C4-2B (cell line): ENCODE measurements around the gene LYZL6.

ENCODE experiments used
- H3K27ac ChIP-seq: fragments of 450-650 bp; 2 replicates; pipeline ENCODE4 v1.5.1; 2017
- CTCF ChIP-seq: fragments of 450-650 bp; conservative IDR thresholded peaks from 2 replicates; pipeline ENCODE4 v1.5.1; 2017; ENCODE audit warnings: mild to moderate bottlenecking
- ZFX ChIP-seq: fragments of 450-650 bp; IDR thresholded peaks from 2 replicates; pipeline ENCODE4 v1.6.1; 2017

The LYZL6 gene

GRCh38 chr17:35930211-35931065 is 13.1 kb downstream of the LYZL6 start, which contains the start of gene RDM1:
TSS of gene RDM1 (minus strand) at chr17:35930773. CDS start at chr17:35930727, 46 bp downstream.
- TF ChIP-seq CTCF (no peak), ZFX (no peak)
- peak within 1 kb of the TSS; percentile 75 for H3K27ac ChIP-seq

GRCh38 chr17:35927714-35928113 is 15.8 kb downstream of the LYZL6 start:
- no peak overlapping the region for H3K27ac ChIP-seq
- TF ChIP-seq ZFX (no peak), CTCF (no peak)

- TF ChIP-seq CTCF (no peak), ZFX (no peak)
- H3K27ac ChIP-seq, result no peak overlapping the region
Observed at GRCh38 chr17:35923609-35924114, 19.9 kb downstream of the LYZL6 start.

GRCh38 chr17:35920229-35920628 is 23.3 kb downstream of the LYZL6 start:
- TF ChIP-seq ZFX (no peak), CTCF (no peak)
- H3K27ac ChIP-seq, result no peak overlapping the region

- TF ChIP-seq CTCF (no peak), ZFX (no peak)
- no peak overlapping the region for H3K27ac ChIP-seq
Observed at GRCh38 chr17:35918665-35919064, 24.8 kb downstream of the LYZL6 start.

- H3K27ac ChIP-seq, result no peak overlapping the region
- TF ChIP-seq ZFX, result no peak
- no peak for TF ChIP-seq CTCF
Observed at GRCh38 chr17:35917519-35918213, 25.8 kb downstream of the LYZL6 start.
